Astrocyte (in vitro differentiated cells and primary cell): ENCODE results near the gene JAKMIP1.

ENCODE experiments used
- CTCF ChIP-seq: IDR thresholded peaks from 2 replicates; pipeline ENCODE4 v1.5.1; 2011; ENCODE audit warnings: low read depth, mild to moderate bottlenecking, inconsistent platforms, low read length, moderate library complexity; ENCODE audit not compliant: insufficient read depth
- EZH2 ChIP-seq: IDR thresholded peaks from 2 replicates; pipeline ENCODE4 v1.6.1; 2012; ENCODE audit warnings: mild to moderate bottlenecking, low read length, inconsistent platforms; ENCODE audit not compliant: insufficient read depth

- TF ChIP-seq CTCF (no peak), EZH2 (no peak)
These were observed 105.2 kb downstream of the JAKMIP1 start for GRCh38 chr4:6095023-6095752.
